ENCODE results near the gene ABCC2. TPM values are rescaled to one million over a fixed set of nuclear protein-coding genes. Genes with fewer than 3 reads are reported as not detected.
"Not testable (repeated sequence)": the region's sequence is repeated elsewhere in the genome, so short reads cannot be mapped to it uniquely, and the experiment has no call there.

The ABCC2 gene
- total and polyA plus RNA-seq, 9 of the 15 experiments (the other 6 are each of a cell fraction or from before 2014, with no cell fraction given): 0.03 to 0.18 (median 0.10) TPM; not detected in 1

GRCh38 chr10:99894613-99895012, 112.2 kb downstream of the ABCC2 start (continued):
- TF ChIP-seq, protein P1, sequence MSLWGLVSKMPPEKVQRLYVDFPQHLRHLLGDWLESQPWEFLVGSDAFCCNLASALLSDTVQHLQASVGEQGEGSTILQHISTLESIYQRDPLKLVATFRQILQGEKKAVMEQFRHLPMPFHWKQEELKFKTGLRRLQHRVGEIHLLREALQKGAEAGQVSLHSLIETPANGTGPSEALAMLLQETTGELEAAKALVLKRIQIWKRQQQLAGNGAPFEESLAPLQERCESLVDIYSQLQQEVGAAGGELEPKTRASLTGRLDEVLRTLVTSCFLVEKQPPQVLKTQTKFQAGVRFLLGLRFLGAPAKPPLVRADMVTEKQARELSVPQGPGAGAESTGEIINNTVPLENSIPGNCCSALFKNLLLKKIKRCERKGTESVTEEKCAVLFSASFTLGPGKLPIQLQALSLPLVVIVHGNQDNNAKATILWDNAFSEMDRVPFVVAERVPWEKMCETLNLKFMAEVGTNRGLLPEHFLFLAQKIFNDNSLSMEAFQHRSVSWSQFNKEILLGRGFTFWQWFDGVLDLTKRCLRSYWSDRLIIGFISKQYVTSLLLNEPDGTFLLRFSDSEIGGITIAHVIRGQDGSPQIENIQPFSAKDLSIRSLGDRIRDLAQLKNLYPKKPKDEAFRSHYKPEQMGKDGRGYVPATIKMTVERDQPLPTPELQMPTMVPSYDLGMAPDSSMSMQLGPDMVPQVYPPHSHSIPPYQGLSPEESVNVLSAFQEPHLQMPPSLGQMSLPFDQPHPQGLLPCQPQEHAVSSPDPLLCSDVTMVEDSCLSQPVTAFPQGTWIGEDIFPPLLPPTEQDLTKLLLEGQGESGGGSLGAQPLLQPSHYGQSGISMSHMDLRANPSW (CRISPR knock-in tag; IDR thresholded peaks at IDR 0.05): no peak
- no peak for TF ChIP-seq PHTF2 (CRISPR knock-in tag; IDR thresholded peaks at IDR 0.05)
- TF ChIP-seq PTBP1 (IDR thresholded peaks at IDR 0.05; ENCODE audit: low read depth, low read length): no peak
- no peak for TF ChIP-seq KLF13 (tag; IDR thresholded peaks at IDR 0.05; ENCODE audit: borderline replicate concordance, low read depth)

- CTCF ChIA-PET (ENCODE audit: low intra/inter-chr PET ratio); H3K4me3 ChIP-seq; H3K9me3 ChIP-seq (replicated peaks; ENCODE audit: control insufficient read depth, insufficient read depth, low read depth, low read length); H3K27ac ChIP-seq (ENCODE audit: extremely low read depth, low read depth, low read length); H3K9me1 ChIP-seq (ENCODE audit: control insufficient read depth, insufficient read depth, low read length); FAIRE-seq; DNase-seq (ENCODE audit: extremely low read depth in 1 of 4, low spot score in 3 of 4); in situ Hi-C loops (cut with MboI); H2AFZ ChIP-seq (ENCODE audit: low read depth, low read length); ATAC-seq; H3K4me2 ChIP-seq (ENCODE audit: insufficient read depth, low read length); POLR2A ChIA-PET; BruUV-seq (replicated peaks); H3K27me3 ChIP-seq (ENCODE audit: control insufficient read depth in 2 of 2, insufficient read depth in 2 of 2, low read length in 2 of 2); H3K79me2 ChIP-seq (ENCODE audit: control insufficient read depth, insufficient read depth, low read length); H4K20me1 ChIP-seq (replicated peaks; ENCODE audit: control insufficient read depth, insufficient read depth, low read length); H3K9ac ChIP-seq (ENCODE audit: insufficient read depth in 1 of 2, low read depth in 2 of 2, low read length in 2 of 2); intact Hi-C loops (cut with micrococcal nuclease); H3K4me1 ChIP-seq (replicated peaks in 1 of 2; ENCODE audit: control insufficient read depth in 2 of 2, insufficient read depth in 2 of 2, low read length in 2 of 2); H3K36me3 ChIP-seq (ENCODE audit: control insufficient read depth, insufficient read depth, low read length): not testable (repeated sequence)
- WGBS (ENCODE audit: insufficient coverage, low coverage, missing lambda C conversion rate): 76% methylated on average over 7 of the region's 9 CpGs
These were observed 112.6 kb downstream of the ABCC2 start for GRCh38 chr10:99895066-99895465.
